HPDE6-E6E7 (cell line): Measurements from ENCODE around the gene HPSE2.
"Not testable (repeated sequence)": the region's sequence is repeated elsewhere in the genome, so short reads cannot be mapped to it uniquely, and the experiment has no call there.

Source experiments
- DNase-seq: peaks from one replicate; pipeline ENCODE4 v3.0.0; 2011; ENCODE audit warnings: missing footprints; ENCODE audit errors: extremely low spot score

Gene HPSE2

DNA sequence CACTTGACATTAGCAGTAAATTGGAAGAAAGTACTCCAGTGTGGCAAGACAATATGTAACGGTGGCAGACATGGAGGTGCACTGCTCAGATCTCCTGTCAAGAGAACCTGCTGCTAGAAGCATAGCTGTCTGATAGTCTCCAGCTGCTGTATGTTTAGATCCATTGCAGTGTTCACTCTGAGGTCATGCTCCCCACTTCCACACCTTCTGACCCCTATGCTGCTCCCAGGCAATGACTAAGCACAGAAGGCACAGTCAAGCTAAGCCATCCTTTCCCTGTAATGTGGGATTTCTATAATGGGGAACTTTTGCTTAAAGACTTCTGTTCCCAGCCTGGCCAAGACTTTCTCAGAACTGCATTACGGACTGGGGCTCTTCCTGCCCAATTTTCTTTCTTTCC is 315.8 kb downstream of the HPSE2 start:
- no peak for DNase-seq

GRCh38 chr10:98917828-98918227 is 317.8 kb downstream of the HPSE2 start:
- no peak for DNase-seq

GRCh38 chr10:98916526-98917125 is 319.0 kb downstream of the HPSE2 start:
- no peak for DNase-seq

DNA sequence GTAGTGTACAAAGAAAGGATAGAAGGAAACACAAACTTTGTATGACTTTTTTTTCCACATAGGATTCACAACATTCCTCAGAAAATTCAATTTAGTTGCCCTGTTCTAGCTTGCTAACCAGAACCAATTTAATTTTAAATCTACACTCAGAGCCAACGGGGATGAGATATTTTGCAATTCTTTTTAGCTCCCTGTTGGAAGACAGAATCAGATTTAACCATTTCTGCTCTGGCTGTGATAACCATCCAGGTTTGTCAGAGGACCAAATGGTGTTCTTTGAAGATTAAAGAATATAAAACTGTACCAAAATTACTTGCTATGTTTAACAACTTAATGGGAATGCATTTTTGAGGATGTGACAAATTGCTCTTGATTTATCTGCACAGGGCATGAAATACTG is 319.7 kb downstream of the HPSE2 start:
- no peak for DNase-seq

GRCh38 chr10:98910546-98910945 is 325.1 kb downstream of the HPSE2 start:
- no peak for DNase-seq

DNA sequence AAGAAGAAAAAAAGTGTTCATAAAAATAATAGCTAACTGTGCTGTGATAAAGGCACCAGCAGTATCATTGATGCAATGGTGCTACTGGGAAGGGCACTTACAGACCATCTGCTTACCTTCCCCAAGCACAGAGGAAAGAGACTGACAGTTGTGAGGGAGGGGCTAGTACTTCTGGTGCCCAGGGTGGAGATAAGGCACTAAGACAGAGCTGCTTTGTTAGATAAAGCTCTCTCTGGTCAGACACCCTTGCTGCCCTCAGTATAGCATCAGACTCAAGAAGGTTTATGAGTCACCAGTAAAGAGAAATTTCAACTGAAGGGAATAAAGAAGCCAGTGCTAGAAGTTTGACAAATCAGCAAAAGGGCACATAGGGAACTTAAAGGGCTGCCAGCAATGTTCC is 325.6 kb downstream of the HPSE2 start:
- no peak for DNase-seq

GRCh38 chr10:98908868-98909267 is 326.8 kb downstream of the HPSE2 start:
- DNase-seq: no peak

DNA sequence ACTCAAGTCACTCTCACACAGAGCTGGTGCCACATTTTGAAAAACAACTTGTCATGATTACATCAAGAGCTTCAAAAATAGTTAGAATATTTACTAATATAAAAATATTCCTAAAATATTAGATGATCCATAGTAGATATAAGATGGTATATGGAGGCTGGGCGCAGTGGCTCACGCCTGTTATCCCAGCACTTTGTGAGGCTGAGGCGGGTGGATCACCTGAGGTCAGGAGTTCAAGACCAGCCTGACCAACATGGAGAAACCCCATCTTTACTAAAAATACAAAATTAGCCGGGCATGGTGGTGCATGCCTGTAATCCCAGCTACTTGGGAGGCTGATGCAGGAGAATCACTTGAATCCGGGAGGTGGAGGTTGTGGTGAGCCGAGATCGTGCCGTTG is 327.4 kb downstream of the HPSE2 start:
- not testable (repeated sequence) for DNase-seq

DNA sequence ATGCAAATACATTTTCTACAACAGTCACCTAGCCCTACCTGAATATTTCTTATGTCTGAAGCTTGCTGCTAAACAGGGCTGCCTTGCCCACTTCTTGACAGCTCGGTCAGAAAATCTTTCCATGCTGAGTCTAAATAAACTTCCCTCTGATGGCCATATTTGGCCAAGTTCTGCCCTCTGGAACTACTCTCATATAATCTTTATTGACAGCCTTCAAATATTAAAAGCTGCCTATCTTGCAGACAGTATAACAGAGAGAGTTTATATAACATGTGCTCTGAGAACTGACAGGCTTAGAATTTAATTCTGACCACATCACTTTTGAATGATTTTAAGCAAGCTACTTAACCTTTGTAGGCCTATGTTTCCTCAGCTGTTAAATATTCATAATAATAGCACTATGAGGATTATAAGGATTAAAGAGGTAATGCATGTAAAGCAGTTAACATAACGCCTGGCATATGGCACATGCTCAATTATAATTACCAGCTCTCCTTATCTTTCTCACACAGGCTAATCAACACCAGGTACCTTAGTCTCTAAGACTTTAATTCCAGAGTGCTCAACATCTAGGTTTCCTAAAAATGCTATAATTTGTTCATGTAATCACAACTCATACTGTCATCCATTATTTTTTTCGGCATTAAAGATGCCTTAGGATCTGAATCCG is 334.1 kb downstream of the HPSE2 start:
- DNase-seq: no peak

- DNase-seq: no peak
Measured at GRCh38 chr10:98899018-98899417, 336.6 kb downstream of the HPSE2 start.

- DNase-seq: no peak
Measured at GRCh38 chr10:98892523-98892922, 343.1 kb downstream of the HPSE2 start.

- no peak for DNase-seq
Measured at GRCh38 chr10:98886686-98887085, 349.0 kb downstream of the HPSE2 start.

- DNase-seq: no peak
Measured at GRCh38 chr10:98885378-98885777, 350.3 kb downstream of the HPSE2 start.

DNA sequence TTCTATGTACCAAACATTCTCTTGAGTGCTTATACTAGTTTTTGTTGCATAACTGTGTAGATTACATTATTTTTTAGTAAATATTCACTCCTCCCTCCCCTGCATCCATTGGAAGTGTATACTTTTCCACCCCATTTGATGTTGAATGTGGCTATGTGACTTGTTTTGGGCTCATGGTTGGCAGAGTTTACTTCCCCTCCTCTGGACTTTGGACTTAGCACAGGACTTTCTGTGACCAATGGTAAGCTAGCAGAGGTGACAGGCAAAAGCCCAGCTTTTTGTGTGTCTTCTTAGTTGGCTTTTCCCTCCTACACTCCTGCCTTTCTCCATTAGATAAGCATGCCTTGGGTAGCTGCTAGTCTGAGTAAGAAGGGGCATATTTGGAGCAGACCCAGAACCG is 353.9 kb downstream of the HPSE2 start:
- DNase-seq: no peak

DNA sequence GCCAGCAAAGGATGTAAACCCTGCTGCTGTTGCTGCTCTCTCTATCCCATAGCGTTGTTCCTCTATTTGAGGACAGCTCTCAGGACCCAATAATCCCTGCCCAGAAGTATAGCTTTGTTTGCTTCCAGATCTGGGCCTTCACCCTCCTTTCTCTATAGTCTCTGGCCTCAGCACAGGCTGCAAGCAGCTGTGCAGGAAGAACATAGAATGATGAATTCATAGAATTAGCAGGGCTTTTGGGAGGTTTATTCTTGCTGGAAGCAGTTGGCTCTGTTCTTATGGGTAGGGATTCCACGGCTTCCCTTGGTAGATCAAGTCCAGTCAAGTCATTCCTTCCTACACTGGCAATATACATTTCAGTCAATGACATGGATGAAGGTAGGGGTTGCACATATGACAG is 354.7 kb downstream of the HPSE2 start:
- DNase-seq: no peak

- no peak for DNase-seq
Measured at GRCh38 chr10:98878921-98879320, 356.7 kb downstream of the HPSE2 start.

GRCh38 chr10:98878418-98878817 is 357.2 kb downstream of the HPSE2 start:
- no peak for DNase-seq

GRCh38 chr10:98861962-98862361 is 373.7 kb downstream of the HPSE2 start:
- no peak for DNase-seq

DNA sequence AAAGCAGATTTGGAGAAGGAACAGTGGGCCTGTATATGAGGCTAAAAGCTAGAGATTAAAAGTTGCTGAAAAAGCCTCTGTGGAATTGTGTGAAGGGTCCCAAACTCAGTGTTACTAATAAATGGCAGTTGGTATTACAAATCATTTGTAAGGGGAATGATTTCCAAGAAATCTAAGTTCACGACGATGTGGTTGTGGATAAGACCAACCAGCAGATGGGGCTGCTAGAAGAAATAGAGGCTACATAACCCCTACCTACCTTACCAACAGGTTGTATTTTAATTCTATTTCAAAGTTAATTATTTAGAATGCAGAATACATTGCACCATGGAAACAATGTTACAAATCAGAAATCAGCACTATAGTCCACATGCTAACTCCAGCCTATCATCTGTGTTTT is 377.1 kb downstream of the HPSE2 start:
- no peak for DNase-seq

GRCh38 chr10:98855403-98856189 is 380.1 kb downstream of the HPSE2 start:
- no peak for DNase-seq

DNA sequence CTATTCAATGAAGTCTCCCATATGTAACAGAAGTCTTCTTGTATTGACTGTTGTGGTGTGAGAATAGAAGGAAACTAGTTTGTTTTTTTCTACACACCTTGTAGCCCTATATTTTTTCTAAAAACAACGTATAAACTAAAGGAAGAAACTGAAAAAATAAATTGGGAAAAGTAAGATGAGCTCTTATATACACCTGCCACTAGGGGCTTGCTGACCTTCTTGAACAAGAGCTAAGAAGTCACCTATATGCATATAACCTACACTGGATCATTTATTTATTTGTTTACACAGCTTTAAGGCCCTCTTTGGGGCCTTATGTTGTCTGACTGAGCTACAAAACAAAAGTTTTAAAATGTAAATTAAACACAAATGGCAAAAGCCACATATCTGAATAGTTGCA is 383.0 kb downstream of the HPSE2 start:
- no peak for DNase-seq

DNA sequence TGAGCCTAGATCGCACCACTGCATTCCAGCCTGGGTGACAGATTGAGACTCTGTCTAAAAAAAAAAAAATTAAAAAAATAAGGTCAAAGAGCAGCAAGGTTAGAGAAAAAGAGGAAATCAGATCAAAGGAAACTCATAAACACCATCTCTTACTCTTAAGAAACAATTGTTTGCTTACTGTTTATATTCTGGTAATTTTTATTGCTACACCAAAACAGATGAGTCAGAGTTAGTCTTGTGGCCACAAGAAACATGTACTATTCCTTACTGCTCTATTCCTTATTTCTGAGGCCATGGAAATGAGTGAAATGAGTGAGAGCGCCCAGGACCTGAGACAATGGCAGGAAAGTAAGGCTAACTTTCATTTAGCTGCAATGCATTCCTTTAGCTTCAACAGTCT is 387.3 kb downstream of the HPSE2 start:
- DNase-seq: no peak

DNA sequence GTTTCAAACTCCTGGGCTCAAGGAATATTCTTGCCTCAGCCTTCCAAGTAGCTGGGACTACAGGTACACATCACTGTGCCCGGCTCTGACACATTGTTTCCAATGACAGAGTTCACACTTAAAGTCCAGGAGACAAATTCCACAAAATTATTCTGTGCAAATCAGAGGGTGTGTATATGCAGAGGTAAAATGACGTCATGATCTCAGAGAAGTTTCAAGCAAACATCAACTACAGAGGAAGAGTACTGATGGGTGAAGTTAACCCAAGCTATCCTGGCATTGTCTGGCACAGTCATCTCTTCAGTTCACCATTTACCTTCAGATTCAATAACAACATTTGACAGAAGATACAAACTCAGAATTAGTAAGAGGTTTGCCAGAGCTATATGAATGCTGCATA is 388.9 kb downstream of the HPSE2 start:
- no peak for DNase-seq
